ENCODE measurements around the gene TAB3.

DNA sequence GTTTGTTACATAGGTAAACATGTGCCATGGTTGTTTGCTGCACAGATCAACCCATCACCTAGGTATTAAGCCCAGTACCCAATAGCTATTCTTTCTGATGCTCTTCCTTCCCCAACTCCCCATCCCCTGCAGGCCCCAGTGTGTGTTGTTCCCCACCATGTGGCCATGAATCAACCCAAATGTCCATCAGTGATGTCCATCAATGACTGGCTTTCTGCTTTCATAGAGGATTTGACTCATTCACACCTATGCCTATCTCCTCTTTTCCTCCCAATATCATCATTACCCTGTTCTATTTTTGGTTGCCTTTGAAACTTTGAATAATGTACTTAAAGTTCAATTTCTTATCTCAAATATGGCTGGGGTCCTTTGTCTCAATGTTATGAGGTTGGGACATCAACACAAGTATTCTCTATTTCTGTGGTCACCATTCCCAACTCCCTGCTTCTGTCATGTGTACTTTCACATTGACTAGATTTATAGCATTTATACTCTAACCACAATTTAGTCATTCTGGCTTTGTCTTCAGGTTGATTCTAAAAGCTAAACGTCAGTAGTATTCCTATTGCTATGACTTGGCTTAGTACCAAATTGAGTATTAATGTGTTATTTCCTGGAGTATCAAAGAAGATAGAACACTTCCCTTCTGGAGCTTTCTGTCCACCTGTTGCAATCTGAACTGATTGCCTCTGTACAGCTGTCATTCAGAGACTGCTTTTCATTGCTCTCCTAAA is 107.2 kb downstream of the TAB3 start:
- TF ChIP-seq GATA2 (IDR thresholded peaks at IDR 0.05; ENCODE audit: low read depth, low read length) = no peak
- no peak for TF ChIP-seq GATA3 (IDR thresholded peaks at IDR 0.05; ENCODE audit: low read depth, low read length)
